Neural progenitor cell (in vitro differentiated cells): ENCODE data around the gene ATXN7L1. TPM values are rescaled to one million over a fixed set of nuclear protein-coding genes. Genes with fewer than 3 reads are reported as not detected.

Experiments used
- DNase-seq: peaks from one replicate; pipeline ENCODE4 v3.0.0-alpha.2; 2016; ENCODE audit warnings: low spot score
- H2AFZ ChIP-seq: fragments of 200-600 bp; sonication (generic); replicated peaks from 2 replicates; pipeline ENCODE4 v1.6.1; 2016; ENCODE audit warnings: antibody characterized with exemption
- H3F3A ChIP-seq: fragments of 200-600 bp; sonication (generic); 2 replicates; pipeline ENCODE4 v1.6.1; 2016; ENCODE audit warnings: antibody characterized with exemption, low read depth
- H3K27ac ChIP-seq: fragments of 200-600 bp; sonication (generic); 2 replicates; pipeline ENCODE4 v1.5.1; 2016; ENCODE audit warnings: mild to moderate bottlenecking
- H3K27me3 ChIP-seq: fragments of 200-600 bp; sonication (generic); 2 replicates; pipeline ENCODE4 v1.6.1; 2016; ENCODE audit warnings: mild to moderate bottlenecking, moderate library complexity
- H3K36me3 ChIP-seq: fragments of 200-600 bp; sonication (generic); 2 replicates; pipeline ENCODE4 v1.5.1; 2016
- H3K4me1 ChIP-seq: fragments of 200-600 bp; sonication (generic); 2 replicates; pipeline ENCODE4 v1.6.1; 2016; ENCODE audit warnings: mixed run types
- H3K4me2 ChIP-seq: fragments of 200-600 bp; sonication (generic); 2 replicates; pipeline ENCODE4 v1.6.1; 2016
- H3K4me3 ChIP-seq: fragments of 200-600 bp; sonication (generic); 2 replicates; pipeline ENCODE4 v1.5.1; 2016
- H3K79me2 ChIP-seq: fragments of 200-600 bp; sonication (generic); 2 replicates; pipeline ENCODE4 v1.6.1; 2016; ENCODE audit warnings: low read depth
- H3K9ac ChIP-seq: fragments of 200-600 bp; sonication (generic); 2 replicates; pipeline ENCODE4 v1.6.1; 2016
- H3K9me3 ChIP-seq: fragments of 200-600 bp; sonication (generic); 2 replicates; pipeline ENCODE4 v1.5.1; 2016; ENCODE audit warnings: low read depth
- H4K20me1 ChIP-seq: fragments of 200-600 bp; sonication (generic); 2 replicates; pipeline ENCODE4 v1.6.1; 2016; ENCODE audit warnings: low read depth
- H3K27ac Mint-ChIP-seq: 3 replicates; pipeline ENCODE4 v1.8.0; 2021; ENCODE audit warnings: mixed read lengths
- H3K27me3 Mint-ChIP-seq: 2 replicates; pipeline ENCODE4 v1.8.0; 2022; ENCODE audit warnings: low read depth, mild to moderate bottlenecking, inconsistent platforms, moderate library complexity, mixed read lengths; ENCODE audit not compliant: insufficient read depth
- H3K36me3 Mint-ChIP-seq: 3 replicates; pipeline ENCODE4 v1.8.0; 2021; ENCODE audit warnings: mixed read lengths
- H3K4me1 Mint-ChIP-seq: 3 replicates; pipeline ENCODE4 v1.8.0; 2021; ENCODE audit warnings: mixed read lengths
- H3K4me3 Mint-ChIP-seq: 3 replicates; pipeline ENCODE4 v1.8.0; 2021; ENCODE audit warnings: mild to moderate bottlenecking, moderate library complexity, mixed read lengths
- H3K9me3 Mint-ChIP-seq: 3 replicates; pipeline ENCODE4 v1.8.0; 2020; ENCODE audit warnings: mixed read lengths
- EZH2 ChIP-seq: fragments of 200-600 bp; sonication (generic); IDR thresholded peaks from 2 replicates; pipeline ENCODE4 v1.6.1; 2017; ENCODE audit warnings: antibody characterized with exemption, mild to moderate bottlenecking, moderate library complexity
- EZH2phosphoT487 ChIP-seq: fragments of 200-600 bp; sonication (generic); IDR thresholded peaks from 2 replicates; pipeline ENCODE4 v1.6.1; 2017; ENCODE audit warnings: antibody characterized with exemption
- total RNA-seq: library from RNA; depleted of rRNA; stranded (reverse); fragments of >200 nt; gene quantifications from 2 replicates; pipeline ENCODE4 v1.2.3, GENCODE V29; 2015; ENCODE audit warnings: low replicate concordance
- TF ChIP-seq, protein P1 (sequence below): fragments of 200-600 bp; sonication (generic); IDR thresholded peaks from 2 replicates; pipeline ENCODE4 v1.5.1; 2017; ENCODE audit warnings: antibody characterized with exemption, mild to moderate bottlenecking

ATXN7L1 gene
- total RNA-seq, 1 donor from 2014 or later = 5.9 TPM

DNA sequence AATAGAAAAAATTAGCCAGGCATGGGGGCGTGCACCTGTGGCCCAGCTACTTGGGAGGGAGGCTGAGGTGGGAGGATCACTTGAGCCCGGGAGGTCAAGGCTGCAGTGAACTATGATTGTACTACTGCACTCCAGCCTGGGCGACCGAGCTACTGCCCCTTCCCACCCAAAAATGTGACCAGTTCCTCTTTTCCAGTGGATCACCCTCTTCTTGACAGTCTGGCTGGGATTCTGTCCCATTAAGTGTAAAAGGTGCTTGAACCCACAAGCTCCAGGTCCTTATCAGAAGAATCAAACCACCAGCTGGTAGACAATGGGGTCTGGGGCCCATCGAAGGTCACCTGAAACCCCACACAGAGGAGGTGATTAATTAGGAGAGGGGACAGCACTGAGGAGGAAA is 14.1 kb downstream of the ATXN7L1 start:
- H2AFZ ChIP-seq = no peak overlapping the region
- no peaks in the 10 kb centered on the region for H3F3A ChIP-seq
- Mint-ChIP-seq H3K4me3 (no peak overlapping the region), H3K36me3 (peaks cover 5% of the 10 kb centered on the region), H3K27me3 (no peaks in the 10 kb centered on the region), H3K4me1 (peaks cover 22% of the 10 kb centered on the region), H3K27ac (no peak overlapping the region), H3K9me3 (no peaks in the 10 kb centered on the region)
- no peak overlapping the region for H3K4me2 ChIP-seq
- no peak overlapping the region for H3K27ac ChIP-seq
- peaks cover 7% of the 10 kb centered on the region for H3K4me1 ChIP-seq
- H3K27me3 ChIP-seq = no peaks in the 10 kb centered on the region
- H3K9ac ChIP-seq = no peak overlapping the region
- peaks cover 50% of the 10 kb centered on the region for H4K20me1 ChIP-seq
- no peak for DNase-seq
- H3K9me3 ChIP-seq = no peaks in the 10 kb centered on the region
- peaks cover 25% of the 10 kb centered on the region for H3K79me2 ChIP-seq
- TF ChIP-seq EZH2 (no peak), EZH2phosphoT487 (no peak)
- TF ChIP-seq, protein P1, sequence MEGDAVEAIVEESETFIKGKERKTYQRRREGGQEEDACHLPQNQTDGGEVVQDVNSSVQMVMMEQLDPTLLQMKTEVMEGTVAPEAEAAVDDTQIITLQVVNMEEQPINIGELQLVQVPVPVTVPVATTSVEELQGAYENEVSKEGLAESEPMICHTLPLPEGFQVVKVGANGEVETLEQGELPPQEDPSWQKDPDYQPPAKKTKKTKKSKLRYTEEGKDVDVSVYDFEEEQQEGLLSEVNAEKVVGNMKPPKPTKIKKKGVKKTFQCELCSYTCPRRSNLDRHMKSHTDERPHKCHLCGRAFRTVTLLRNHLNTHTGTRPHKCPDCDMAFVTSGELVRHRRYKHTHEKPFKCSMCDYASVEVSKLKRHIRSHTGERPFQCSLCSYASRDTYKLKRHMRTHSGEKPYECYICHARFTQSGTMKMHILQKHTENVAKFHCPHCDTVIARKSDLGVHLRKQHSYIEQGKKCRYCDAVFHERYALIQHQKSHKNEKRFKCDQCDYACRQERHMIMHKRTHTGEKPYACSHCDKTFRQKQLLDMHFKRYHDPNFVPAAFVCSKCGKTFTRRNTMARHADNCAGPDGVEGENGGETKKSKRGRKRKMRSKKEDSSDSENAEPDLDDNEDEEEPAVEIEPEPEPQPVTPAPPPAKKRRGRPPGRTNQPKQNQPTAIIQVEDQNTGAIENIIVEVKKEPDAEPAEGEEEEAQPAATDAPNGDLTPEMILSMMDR = no peak
- H3K36me3 ChIP-seq = no peaks in the 10 kb centered on the region
- no peak overlapping the region for H3K4me3 ChIP-seq

DNA sequence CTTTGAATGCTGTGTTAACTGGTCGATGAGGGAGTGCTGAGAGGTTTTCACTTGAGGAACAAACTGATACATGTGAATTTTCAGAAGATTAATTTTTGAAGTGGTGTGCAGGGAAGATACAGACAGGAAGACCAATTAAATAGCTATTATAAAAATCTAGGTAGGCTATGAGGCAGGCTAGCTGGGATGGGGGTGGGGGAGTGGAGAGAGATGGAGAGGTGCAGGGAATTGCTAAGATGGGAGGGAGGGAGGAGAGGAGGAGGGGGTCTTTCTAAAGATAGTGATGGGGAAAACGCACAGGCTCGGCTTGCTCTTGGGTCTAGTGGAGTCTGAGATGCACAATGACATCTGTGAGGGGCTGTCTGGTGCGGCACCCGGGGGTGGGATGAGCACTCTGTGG is 15.2 kb downstream of the ATXN7L1 start:
- DNase-seq = no peak
- Mint-ChIP-seq H3K36me3 (peaks cover 3% of the 10 kb centered on the region), H3K9me3 (no peaks in the 10 kb centered on the region), H3K27me3 (no peaks in the 10 kb centered on the region), H3K4me1 (peaks cover 19% of the 10 kb centered on the region), H3K27ac (peak overlapping the region; percentile 24), H3K4me3 (no peak overlapping the region)
- no peak overlapping the region for H3K27ac ChIP-seq
- no peak overlapping the region for H3K9ac ChIP-seq
- no peak overlapping the region for H2AFZ ChIP-seq
- H3K79me2 ChIP-seq = peaks cover 25% of the 10 kb centered on the region
- no peaks in the 10 kb centered on the region for H3K27me3 ChIP-seq
- H4K20me1 ChIP-seq = peaks cover 54% of the 10 kb centered on the region
- no peaks in the 10 kb centered on the region for H3K9me3 ChIP-seq
- TF ChIP-seq EZH2phosphoT487 (no peak), EZH2 (no peak)
- TF ChIP-seq, protein P1 = no peak
- H3K4me3 ChIP-seq = no peak overlapping the region
- H3K36me3 ChIP-seq = no peaks in the 10 kb centered on the region
- H3F3A ChIP-seq = no peaks in the 10 kb centered on the region
- peaks cover 7% of the 10 kb centered on the region for H3K4me1 ChIP-seq
- peak overlapping the region; percentile 45 for H3K4me2 ChIP-seq

DNA sequence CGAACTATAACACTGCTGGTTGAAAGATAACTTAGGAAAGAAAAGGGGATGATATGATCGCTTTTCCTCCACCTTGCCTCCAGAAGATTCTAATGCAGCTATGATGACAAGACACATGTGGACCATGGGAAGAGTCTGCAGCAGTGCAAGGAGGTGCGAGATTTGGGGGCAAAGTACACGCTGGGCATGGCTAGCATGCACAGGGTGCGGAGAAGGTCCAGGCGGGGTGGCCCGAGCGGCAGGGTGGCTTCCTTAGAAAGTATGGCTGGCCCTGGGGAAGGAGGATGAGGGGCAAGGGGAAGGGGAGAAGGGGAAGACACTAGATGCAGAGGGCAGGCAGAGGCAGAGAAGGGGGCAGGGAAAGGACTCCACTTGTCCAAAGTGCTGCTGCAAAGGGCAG is 15.6 kb downstream of the ATXN7L1 start:
- Histone ChIP-seq H3K9ac (no peak overlapping the region), H3K36me3 (no peaks in the 10 kb centered on the region), H3K4me2 (no peak overlapping the region), H3K4me1 (peaks cover 7% of the 10 kb centered on the region), H4K20me1 (peaks cover 54% of the 10 kb centered on the region), H3F3A (no peaks in the 10 kb centered on the region), H3K9me3 (no peaks in the 10 kb centered on the region), H3K79me2 (peaks cover 25% of the 10 kb centered on the region), H3K4me3 (no peak overlapping the region), H3K27ac (no peak overlapping the region), H2AFZ (no peak overlapping the region), H3K27me3 (no peaks in the 10 kb centered on the region)
- Mint-ChIP-seq H3K4me1 (peaks cover 16% of the 10 kb centered on the region), H3K9me3 (no peaks in the 10 kb centered on the region), H3K36me3 (peaks cover 3% of the 10 kb centered on the region), H3K4me3 (no peak overlapping the region), H3K27ac (no peak overlapping the region), H3K27me3 (no peaks in the 10 kb centered on the region)
- no peak for TF ChIP-seq EZH2phosphoT487
- TF ChIP-seq, protein P1 = no peak
- TF ChIP-seq EZH2 = no peak
- DNase-seq = no peak
